Omental fat pad (tissue), 4 donors: ENCODE measurements around the gene MYT1. TPM values are rescaled to one million over a fixed set of nuclear protein-coding genes. Genes with fewer than 3 reads are reported as not detected.

Experiments used
- ATAC-seq: fragments of 150-250 bp; one replicate; pipeline ENCODE4 v1.9.1; 2016; ENCODE audit warnings: mild to moderate bottlenecking, moderate library complexity; ENCODE audit not compliant: low FRiP score
- DNase-seq: peaks from one replicate; pipeline ENCODE4 v3.0.0-alpha.2; 2019; ENCODE audit warnings: low spot score
- CTCF ChIP-seq, 3 donors: fragments of 450-650 bp; IDR thresholded peaks; one replicate each; pipeline ENCODE4 v1.5.1; 2016 to 2017; ENCODE audit warnings: antibody characterized with exemption in 3 of 3, mild to moderate bottlenecking in 3 of 3, moderate library complexity in 2 of 3
- total RNA-seq, 4 donors: library from RNA; depleted of rRNA; stranded (reverse); fragments of >200 nt; gene quantifications; one replicate each; pipeline ENCODE4 v1.1.0, GENCODE V29; 2016

MYT1 gene
- total RNA-seq, 4 donors from 2014 or later = not detected

GRCh38 chr20:64148581-64148980, 15.7 kb upstream of the MYT1 start:
- no peak for TF ChIP-seq CTCF (IDR thresholded peaks at IDR 0.05)
- no peak for ATAC-seq
- DNase-seq = no peak

- no peak for DNase-seq
- ATAC-seq = no peak
- TF ChIP-seq CTCF (IDR thresholded peaks at IDR 0.05) = no peak
Observed at GRCh38 chr20:64149141-64149540, 15.1 kb upstream of the MYT1 start.

- no peak for TF ChIP-seq CTCF (IDR thresholded peaks at IDR 0.05)
- ATAC-seq = no peak
- no peak for DNase-seq
Observed at GRCh38 chr20:64149809-64150560, 14.3 kb upstream of the MYT1 start.

- no peak for DNase-seq
- no peak for TF ChIP-seq CTCF (IDR thresholded peaks at IDR 0.05)
- ATAC-seq = no peak
Observed at GRCh38 chr20:64150756-64151632, 13.3 kb upstream of the MYT1 start.

DNA sequence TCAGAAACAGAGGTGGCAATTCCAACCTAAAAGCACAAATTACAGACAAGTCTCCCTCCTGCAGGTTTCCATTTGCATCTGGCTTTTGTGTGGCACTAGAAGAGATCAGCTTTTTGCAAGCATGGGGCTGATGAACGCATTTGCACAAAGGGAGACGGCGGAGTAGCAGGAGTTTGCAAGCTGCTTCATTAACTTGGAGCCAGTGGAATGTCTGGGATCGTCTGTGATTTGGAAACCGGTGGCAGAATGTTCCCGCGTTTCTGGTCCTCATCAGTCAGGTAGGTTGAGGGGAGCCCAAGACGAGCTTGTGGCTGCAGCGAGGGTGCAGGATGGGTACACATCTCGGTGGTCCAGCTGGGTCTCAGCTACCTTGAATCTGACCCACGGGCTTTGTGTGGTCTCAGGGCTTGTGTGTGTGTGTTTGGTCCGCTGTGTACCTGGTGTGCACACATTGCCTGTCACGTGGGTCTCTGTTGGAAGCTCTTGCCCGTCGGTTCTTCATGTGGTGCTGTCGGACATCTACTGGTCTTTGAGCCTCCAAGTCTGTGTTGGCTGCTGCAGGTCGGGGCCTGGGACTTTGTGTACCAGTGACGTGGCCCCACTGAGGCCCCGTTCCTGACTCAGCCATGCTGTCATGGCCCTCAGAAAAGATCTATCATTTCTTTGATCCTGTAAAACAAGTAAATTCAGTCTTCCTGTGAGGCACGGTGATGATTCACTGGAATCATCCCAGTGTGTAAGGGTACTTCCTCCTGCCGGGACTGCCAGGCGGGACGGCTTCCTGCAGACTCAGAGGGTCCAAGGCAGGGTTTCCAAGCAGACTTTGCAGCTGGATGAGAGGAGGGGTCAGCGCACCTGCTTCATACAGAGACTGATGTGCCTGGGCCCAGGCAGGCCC, 12.4 kb upstream of the MYT1 start:
- DNase-seq (no peak), ATAC-seq (no peak)
- TF ChIP-seq CTCF (IDR thresholded peaks at IDR 0.05) = no peak

GRCh38 chr20:64152906-64153305, 11.3 kb upstream of the MYT1 start:
- no peak for ATAC-seq
- DNase-seq = no peak
- no peak for TF ChIP-seq CTCF (IDR thresholded peaks at IDR 0.05)
